K562 (cell line): Measurements from ENCODE around the gene SCRN2. TPM values are rescaled to one million over a fixed set of nuclear protein-coding genes. Genes with fewer than 3 reads are reported as not detected.

Experiments used
- CBX2 ChIP-seq: fragments of 200-600 bp; sonication (generic); IDR thresholded peaks from one replicate; pipeline ENCODE4 v1.6.1; 2012; ENCODE audit warnings: mild to moderate bottlenecking, low read length, inconsistent platforms; ENCODE audit not compliant: insufficient read depth, poor library complexity, severe bottlenecking
- CHD4 ChIP-seq: fragments of 200-600 bp; sonication (generic); IDR thresholded peaks from 3 replicates; pipeline ENCODE4 v1.6.1; 2012; ENCODE audit warnings: low read depth, mild to moderate bottlenecking, mixed read lengths, low read length, inconsistent platforms; ENCODE audit not compliant: insufficient read depth, insufficient replicate concordance, poor library complexity, severe bottlenecking
- FIP1L1 ChIP-seq: fragments of 200-400 bp; formaldehyde crosslinking; IDR thresholded peaks from 2 replicates; pipeline ENCODE4 v1.6.1; 2018; ENCODE audit warnings: mild to moderate bottlenecking, low read depth, low read length; ENCODE audit not compliant: poor library complexity, severe bottlenecking
- GTF2A2 ChIP-seq: IDR thresholded peaks from 2 replicates; pipeline ENCODE4 v1.6.1; 2016; ENCODE audit warnings: mild to moderate bottlenecking, missing genetic modification characterization, missing compliant biosample characterization
- MAZ ChIP-seq, 2 experiments: fragments of 450-650 bp in 1 of 2; sonication (generic) in 1 of 2; formaldehyde crosslinking; IDR thresholded peaks in 1 of 2; conservative IDR thresholded peaks in 1 of 2; 2 replicates each; pipeline versions ENCODE4 v1.4.0 to v1.5.0; 2020; ENCODE audit warnings: mild to moderate bottlenecking in 1 of 2, missing genetic modification reagents in 1 of 2
- SAP30 ChIP-seq: fragments of 200-600 bp; sonication (generic); IDR thresholded peaks from 2 replicates; pipeline ENCODE4 v1.6.1; 2012; ENCODE audit warnings: borderline replicate concordance, low read depth, mild to moderate bottlenecking, moderate library complexity, low read length, control low read depth, inconsistent platforms; ENCODE audit not compliant: insufficient read depth, poor library complexity, severe bottlenecking
- SMARCE1 ChIP-seq: fragments of 450-650 bp; IDR thresholded peaks from 2 replicates; pipeline ENCODE4 v1.7.1; 2016; ENCODE audit warnings: mild to moderate bottlenecking
- ZNF134 ChIP-seq: fragments of 250-450 bp; sonication (Bioruptor Pico); conservative IDR thresholded peaks from 2 replicates; pipeline ENCODE4 v1.4.0; 2020
- ZNF24 ChIP-seq: fragments of 450-650 bp; IDR thresholded peaks from 2 replicates; pipeline ENCODE4 v1.6.1; 2016
- ZNF644 ChIP-seq: fragments of 200-800 bp; sonication (Bioruptor generic); IDR thresholded peaks from 2 replicates; pipeline ENCODE4 v1.6.1; 2016; ENCODE audit warnings: low read depth, missing genetic modification characterization, missing compliant biosample characterization
- ZNF695 ChIP-seq: fragments of 450-650 bp; formaldehyde crosslinking; IDR thresholded peaks from 2 replicates; pipeline ENCODE4 v1.4.0; 2020; ENCODE audit warnings: mild to moderate bottlenecking, moderate library complexity
- ZNF785 ChIP-seq: fragments of 250-450 bp; sonication (Bioruptor Pico); IDR thresholded peaks from 2 replicates; pipeline ENCODE4 v1.4.0; 2020; ENCODE audit warnings: mild to moderate bottlenecking
- polyA plus RNA-seq, 8 experiments: library from polyadenylated mRNA; depleted of rRNA in 4 of 8; stranded (reverse) in 5 of 8; unstranded in 3 of 8; fragments of >200 nt; fragmentation: Nextera tagmentation in 2 of 8; fragmentation: Illumina TruSeq in 1 of 8; extraction: Ambion mirVana in 2 of 8; extraction: Trizol in 1 of 8; gene quantifications; 2 replicates each; pipeline versions ENCODE4 v1.2.1 to v1.2.3, GENCODE V29; 2011 to 2014; ENCODE audit warnings: inconsistent platforms in 1 of 8, missing spikeins in 1 of 8
- total RNA-seq, 7 experiments: library from RNA; depleted of rRNA in 6 of 7; stranded (reverse); fragments of >200 nt in 6 of 7; fragmentation: Illumina TruSeq in 2 of 7; extraction: Trizol in 2 of 7; gene quantifications; 2 replicates each; pipeline versions ENCODE4 v1.2.1 to v1.2.3, GENCODE V29; 2011 to 2021; ENCODE audit warnings: low replicate concordance in 1 of 7
- TF ChIP-seq, protein P1 (sequence below): fragments of 250-450 bp; sonication (Bioruptor Pico); IDR thresholded peaks from 2 replicates; pipeline ENCODE4 v1.8.0; 2022; ENCODE audit warnings: inconsistent platforms, mild to moderate bottlenecking, moderate library complexity, borderline replicate concordance
- TF ChIP-seq, protein P2 (sequence below): fragments of 450-650 bp; IDR thresholded peaks from 2 replicates; pipeline ENCODE4 v1.6.1; 2016; ENCODE audit warnings: missing biosample characterization, missing genetic modification characterization
- TF ChIP-seq, protein P3 (sequence below): fragments of 450-650 bp; IDR thresholded peaks from 2 replicates; pipeline ENCODE4 v1.6.1; 2014; ENCODE audit warnings: low read depth, mild to moderate bottlenecking, moderate library complexity, borderline replicate concordance
- TF ChIP-seq, protein P4 (sequence below): fragments of 250-450 bp; sonication (Bioruptor Pico); IDR thresholded peaks from 2 replicates; pipeline ENCODE4 v1.4.0; 2020; ENCODE audit warnings: mild to moderate bottlenecking, moderate library complexity
- TF ChIP-seq, protein P5 (sequence below): fragments of 200-800 bp; sonication (Bioruptor generic); IDR thresholded peaks from 2 replicates; pipeline ENCODE4 v1.6.1; 2017; ENCODE audit warnings: missing genetic modification characterization, missing compliant biosample characterization

Gene SCRN2
- total and polyA plus RNA-seq, 9 of the 15 experiments (the other 6 are each of a cell fraction or from before 2014, with no cell fraction given): 0.25 to 32.9 (median 13.6) TPM

DNA sequence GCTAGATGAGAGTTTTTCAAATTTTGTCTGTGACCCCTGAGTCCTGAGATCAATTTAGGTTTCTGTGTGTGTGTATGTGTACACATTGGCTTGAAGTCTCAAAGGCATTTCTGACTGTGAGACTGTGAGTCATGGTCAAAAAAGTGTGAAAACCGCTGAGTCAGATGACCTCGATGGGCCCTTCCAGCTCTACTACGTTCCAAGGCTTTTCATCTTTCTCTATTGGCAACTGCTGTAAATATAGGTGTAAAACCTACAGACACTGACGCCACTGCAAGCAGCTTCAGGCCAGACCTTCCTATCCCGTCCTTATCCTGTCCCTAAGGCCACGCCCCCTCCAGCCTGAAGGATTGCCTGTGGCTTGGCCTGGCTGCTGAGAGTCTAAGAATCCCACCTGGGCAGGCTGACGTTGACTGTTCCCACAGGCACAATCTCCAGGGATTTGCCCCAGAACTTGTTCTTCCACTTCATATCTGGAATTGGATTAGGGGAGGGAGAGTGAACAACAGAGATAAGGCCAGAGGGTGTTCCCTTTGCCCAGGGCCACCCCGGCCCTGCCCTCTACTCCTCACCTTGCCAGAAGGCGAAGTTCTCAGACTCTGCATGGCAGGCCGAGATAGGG is 30.8 kb downstream of the SCRN2 start (continued):
- TF ChIP-seq, protein P1, sequence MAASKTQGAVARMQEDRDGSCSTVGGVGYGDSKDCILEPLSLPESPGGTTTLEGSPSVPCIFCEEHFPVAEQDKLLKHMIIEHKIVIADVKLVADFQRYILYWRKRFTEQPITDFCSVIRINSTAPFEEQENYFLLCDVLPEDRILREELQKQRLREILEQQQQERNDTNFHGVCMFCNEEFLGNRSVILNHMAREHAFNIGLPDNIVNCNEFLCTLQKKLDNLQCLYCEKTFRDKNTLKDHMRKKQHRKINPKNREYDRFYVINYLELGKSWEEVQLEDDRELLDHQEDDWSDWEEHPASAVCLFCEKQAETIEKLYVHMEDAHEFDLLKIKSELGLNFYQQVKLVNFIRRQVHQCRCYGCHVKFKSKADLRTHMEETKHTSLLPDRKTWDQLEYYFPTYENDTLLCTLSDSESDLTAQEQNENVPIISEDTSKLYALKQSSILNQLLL (CRISPR knock-in tag): no peak
- TF ChIP-seq MAZ (CRISPR knock-in tag; conservative IDR thresholded peaks at IDR 0.05 in 1 of 2, IDR thresholded peaks at IDR 0.05 in 1 of 2) (no peak), CBX2 (no peak), SMARCE1 (no peak; the same call in 1 of the 2 replicates), ZNF644 (no peak), ZNF134 (CRISPR knock-in tag) (no peak), GTF2A2 (no peak), CHD4 (no peak), FIP1L1 (no peak), SAP30 (no peak), ZNF24 (no peak), ZNF695 (CRISPR knock-in tag) (no peak), ZNF785 (no peak)
- TF ChIP-seq, protein P2, sequence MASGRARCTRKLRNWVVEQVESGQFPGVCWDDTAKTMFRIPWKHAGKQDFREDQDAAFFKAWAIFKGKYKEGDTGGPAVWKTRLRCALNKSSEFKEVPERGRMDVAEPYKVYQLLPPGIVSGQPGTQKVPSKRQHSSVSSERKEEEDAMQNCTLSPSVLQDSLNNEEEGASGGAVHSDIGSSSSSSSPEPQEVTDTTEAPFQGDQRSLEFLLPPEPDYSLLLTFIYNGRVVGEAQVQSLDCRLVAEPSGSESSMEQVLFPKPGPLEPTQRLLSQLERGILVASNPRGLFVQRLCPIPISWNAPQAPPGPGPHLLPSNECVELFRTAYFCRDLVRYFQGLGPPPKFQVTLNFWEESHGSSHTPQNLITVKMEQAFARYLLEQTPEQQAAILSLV (tag): no peak
- TF ChIP-seq, protein P3, sequence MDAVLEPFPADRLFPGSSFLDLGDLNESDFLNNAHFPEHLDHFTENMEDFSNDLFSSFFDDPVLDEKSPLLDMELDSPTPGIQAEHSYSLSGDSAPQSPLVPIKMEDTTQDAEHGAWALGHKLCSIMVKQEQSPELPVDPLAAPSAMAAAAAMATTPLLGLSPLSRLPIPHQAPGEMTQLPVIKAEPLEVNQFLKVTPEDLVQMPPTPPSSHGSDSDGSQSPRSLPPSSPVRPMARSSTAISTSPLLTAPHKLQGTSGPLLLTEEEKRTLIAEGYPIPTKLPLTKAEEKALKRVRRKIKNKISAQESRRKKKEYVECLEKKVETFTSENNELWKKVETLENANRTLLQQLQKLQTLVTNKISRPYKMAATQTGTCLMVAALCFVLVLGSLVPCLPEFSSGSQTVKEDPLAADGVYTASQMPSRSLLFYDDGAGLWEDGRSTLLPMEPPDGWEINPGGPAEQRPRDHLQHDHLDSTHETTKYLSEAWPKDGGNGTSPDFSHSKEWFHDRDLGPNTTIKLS: no peak
- TF ChIP-seq, protein P4, sequence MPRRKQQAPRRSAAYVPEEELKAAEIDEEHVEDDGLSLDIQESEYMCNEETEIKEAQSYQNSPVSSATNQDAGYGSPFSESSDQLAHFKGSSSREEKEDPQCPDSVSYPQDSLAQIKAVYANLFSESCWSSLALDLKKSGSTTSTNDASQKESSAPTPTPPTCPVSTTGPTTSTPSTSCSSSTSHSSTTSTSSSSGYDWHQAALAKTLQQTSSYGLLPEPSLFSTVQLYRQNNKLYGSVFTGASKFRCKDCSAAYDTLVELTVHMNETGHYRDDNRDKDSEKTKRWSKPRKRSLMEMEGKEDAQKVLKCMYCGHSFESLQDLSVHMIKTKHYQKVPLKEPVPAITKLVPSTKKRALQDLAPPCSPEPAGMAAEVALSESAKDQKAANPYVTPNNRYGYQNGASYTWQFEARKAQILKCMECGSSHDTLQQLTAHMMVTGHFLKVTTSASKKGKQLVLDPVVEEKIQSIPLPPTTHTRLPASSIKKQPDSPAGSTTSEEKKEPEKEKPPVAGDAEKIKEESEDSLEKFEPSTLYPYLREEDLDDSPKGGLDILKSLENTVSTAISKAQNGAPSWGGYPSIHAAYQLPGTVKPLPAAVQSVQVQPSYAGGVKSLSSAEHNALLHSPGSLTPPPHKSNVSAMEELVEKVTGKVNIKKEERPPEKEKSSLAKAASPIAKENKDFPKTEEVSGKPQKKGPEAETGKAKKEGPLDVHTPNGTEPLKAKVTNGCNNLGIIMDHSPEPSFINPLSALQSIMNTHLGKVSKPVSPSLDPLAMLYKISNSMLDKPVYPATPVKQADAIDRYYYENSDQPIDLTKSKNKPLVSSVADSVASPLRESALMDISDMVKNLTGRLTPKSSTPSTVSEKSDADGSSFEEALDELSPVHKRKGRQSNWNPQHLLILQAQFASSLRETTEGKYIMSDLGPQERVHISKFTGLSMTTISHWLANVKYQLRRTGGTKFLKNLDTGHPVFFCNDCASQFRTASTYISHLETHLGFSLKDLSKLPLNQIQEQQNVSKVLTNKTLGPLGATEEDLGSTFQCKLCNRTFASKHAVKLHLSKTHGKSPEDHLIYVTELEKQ: no peak
- TF ChIP-seq, protein P5, sequence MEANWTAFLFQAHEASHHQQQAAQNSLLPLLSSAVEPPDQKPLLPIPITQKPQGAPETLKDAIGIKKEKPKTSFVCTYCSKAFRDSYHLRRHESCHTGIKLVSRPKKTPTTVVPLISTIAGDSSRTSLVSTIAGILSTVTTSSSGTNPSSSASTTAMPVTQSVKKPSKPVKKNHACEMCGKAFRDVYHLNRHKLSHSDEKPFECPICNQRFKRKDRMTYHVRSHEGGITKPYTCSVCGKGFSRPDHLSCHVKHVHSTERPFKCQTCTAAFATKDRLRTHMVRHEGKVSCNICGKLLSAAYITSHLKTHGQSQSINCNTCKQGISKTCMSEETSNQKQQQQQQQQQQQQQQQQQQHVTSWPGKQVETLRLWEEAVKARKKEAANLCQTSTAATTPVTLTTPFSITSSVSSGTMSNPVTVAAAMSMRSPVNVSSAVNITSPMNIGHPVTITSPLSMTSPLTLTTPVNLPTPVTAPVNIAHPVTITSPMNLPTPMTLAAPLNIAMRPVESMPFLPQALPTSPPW (CRISPR knock-in tag): peak; percentile 20; the same call in 1 of the 2 replicates
